HEK293 (cell line): ENCODE measurements around the gene FAM9A.

Experiments
- CTCF ChIA-PET: fragments of 350-600 bp; formaldehyde crosslinking; extraction: SDS; loops from one replicate; lab custom pipeline; 2021; ENCODE audit warnings: antibody characterized with exemption; lab: Yijun Ruan, JAX
- POLR2A ChIA-PET: fragments of 300-600 bp; formaldehyde crosslinking; extraction: SDS; loops from one replicate; lab custom pipeline; 2020; ENCODE audit warnings: antibody characterized with exemption, inconsistent platforms; lab: Yijun Ruan, JAX
- H3K27ac ChIP-seq: fragments of 200-500 bp; sonication (Bioruptor generic); 2 replicates; pipeline ENCODE4 v1.5.1; 2014; ENCODE audit warnings: low read depth, low read length, control low read depth, inconsistent platforms; ENCODE audit errors: extremely low read depth
- H3K36me3 ChIP-seq, 2 experiments: fragments of 200-500 bp in 1 of 2; sonication (Bioruptor generic) in 1 of 2; 1 replicate in 1 of 2; 2 replicates in 1 of 2; pipeline ENCODE4 v1.5.1; 2014 to 2017; ENCODE audit warnings: inconsistent platforms in 2 of 2, low read length in 2 of 2; ENCODE audit not compliant: control insufficient read depth in 2 of 2, insufficient read depth in 1 of 2
- H3K4me1 ChIP-seq: fragments of 200-500 bp; sonication (Bioruptor generic); 2 replicates; pipeline ENCODE4 v1.5.1; 2014; ENCODE audit warnings: mild to moderate bottlenecking, low read length, inconsistent platforms; ENCODE audit not compliant: control insufficient read depth, insufficient read depth
- H3K4me3 ChIP-seq: 2 replicates; pipeline ENCODE4 v1.5.1; 2011; ENCODE audit warnings: low read depth, mild to moderate bottlenecking, control low read depth, low read length, moderate library complexity
- H3K9me3 ChIP-seq: fragments of 200-500 bp; sonication (Bioruptor generic); 2 replicates; pipeline ENCODE4 v1.5.1; 2014; ENCODE audit warnings: low read depth, low read length, inconsistent platforms; ENCODE audit not compliant: control insufficient read depth, insufficient read depth
- GLI4 ChIP-seq: fragments of 450-650 bp; formaldehyde crosslinking; IDR thresholded peaks from 2 replicates; pipeline ENCODE4 v1.5.1; 2016; ENCODE audit warnings: missing biosample characterization, missing genetic modification characterization
- HOXD13 ChIP-seq: sonication (generic); formaldehyde crosslinking; IDR thresholded peaks from 2 replicates; pipeline ENCODE4 v1.8.0; 2022; ENCODE audit warnings: missing genetic modification reagents, borderline replicate concordance
- KLF7 ChIP-seq: fragments of 450-650 bp; formaldehyde crosslinking; IDR thresholded peaks from 2 replicates; pipeline ENCODE4 v1.5.1; 2016; ENCODE audit warnings: missing biosample characterization, missing genetic modification characterization, borderline replicate concordance
- KLF9 ChIP-seq: fragments of 450-650 bp; formaldehyde crosslinking; IDR thresholded peaks from 2 replicates; pipeline ENCODE4 v1.5.1; 2016; ENCODE audit warnings: missing biosample characterization, missing genetic modification characterization, low read depth
- MZF1 ChIP-seq: fragments of 450-650 bp; formaldehyde crosslinking; IDR thresholded peaks from 2 replicates; pipeline ENCODE4 v1.5.1; 2017; ENCODE audit warnings: missing biosample characterization, missing genetic modification characterization, borderline replicate concordance
- ZBTB1 ChIP-seq: fragments of 450-650 bp; formaldehyde crosslinking; IDR thresholded peaks from 2 replicates; pipeline ENCODE4 v1.5.1; 2016; ENCODE audit warnings: missing biosample characterization, missing genetic modification characterization
- ZEB2 ChIP-seq: fragments of 450-650 bp; formaldehyde crosslinking; IDR thresholded peaks from 2 replicates; pipeline ENCODE4 v1.5.1; 2016; ENCODE audit warnings: missing biosample characterization, missing genetic modification characterization
- ZNF114 ChIP-seq: fragments of 450-650 bp; formaldehyde crosslinking; IDR thresholded peaks from 2 replicates; pipeline ENCODE4 v1.5.0; 2017; ENCODE audit warnings: missing biosample characterization, missing genetic modification characterization
- ZNF155 ChIP-seq: fragments of 450-650 bp; formaldehyde crosslinking; IDR thresholded peaks from 2 replicates; pipeline ENCODE4 v1.5.1; 2016; ENCODE audit warnings: missing biosample characterization, missing genetic modification characterization
- ZNF157 ChIP-seq: fragments of 450-650 bp; formaldehyde crosslinking; IDR thresholded peaks from 2 replicates; pipeline ENCODE4 v1.5.1; 2016; ENCODE audit warnings: missing biosample characterization, missing genetic modification characterization
- ZNF169 ChIP-seq: fragments of 450-650 bp; formaldehyde crosslinking; IDR thresholded peaks from 2 replicates; pipeline ENCODE4 v1.5.1; 2016; ENCODE audit warnings: missing biosample characterization, missing genetic modification characterization
- ZNF174 ChIP-seq: fragments of 450-650 bp; formaldehyde crosslinking; IDR thresholded peaks from 2 replicates; pipeline ENCODE4 v1.5.0; 2017; ENCODE audit warnings: missing biosample characterization, mild to moderate bottlenecking, missing genetic modification characterization
- ZNF184 ChIP-seq: fragments of 450-650 bp; IDR thresholded peaks from 2 replicates; pipeline ENCODE4 v1.5.1; 2018; ENCODE audit warnings: missing biosample characterization, mild to moderate bottlenecking, missing genetic modification characterization
- ZNF19 ChIP-seq: fragments of 450-650 bp; formaldehyde crosslinking; IDR thresholded peaks from 2 replicates; pipeline ENCODE4; 2016; ENCODE audit warnings: missing biosample characterization, missing genetic modification characterization, low read depth
- ZNF214 ChIP-seq: fragments of 450-650 bp; formaldehyde crosslinking; IDR thresholded peaks from 2 replicates; pipeline ENCODE4 v1.5.1; 2017; ENCODE audit warnings: missing biosample characterization, mild to moderate bottlenecking, missing genetic modification characterization, borderline replicate concordance
- ZNF223 ChIP-seq: fragments of 450-650 bp; formaldehyde crosslinking; IDR thresholded peaks from 2 replicates; pipeline ENCODE4 v1.5.1; 2016; ENCODE audit warnings: missing biosample characterization, missing genetic modification characterization
- ZNF324 ChIP-seq: fragments of 450-650 bp; formaldehyde crosslinking; IDR thresholded peaks from 2 replicates; pipeline ENCODE4 v1.5.1; 2016; ENCODE audit warnings: missing biosample characterization, missing genetic modification characterization
- ZNF350 ChIP-seq: fragments of 450-650 bp; formaldehyde crosslinking; IDR thresholded peaks from 2 replicates; pipeline ENCODE4 v1.5.0; 2017; ENCODE audit warnings: missing biosample characterization, mild to moderate bottlenecking, missing genetic modification characterization
- ZNF404 ChIP-seq: fragments of 450-650 bp; formaldehyde crosslinking; IDR thresholded peaks from 2 replicates; pipeline ENCODE4 v1.5.1; 2017; ENCODE audit warnings: missing biosample characterization, missing genetic modification characterization
- ZNF473 ChIP-seq: fragments of 450-650 bp; formaldehyde crosslinking; IDR thresholded peaks from 2 replicates; pipeline ENCODE4 v1.5.1; 2017; ENCODE audit warnings: missing biosample characterization, missing genetic modification characterization
- ZNF501 ChIP-seq: fragments of 450-650 bp; formaldehyde crosslinking; IDR thresholded peaks from 2 replicates; pipeline ENCODE4 v1.5.1; 2016; ENCODE audit warnings: missing biosample characterization, missing genetic modification characterization
- ZNF530 ChIP-seq: fragments of 450-650 bp; formaldehyde crosslinking; IDR thresholded peaks from 2 replicates; pipeline ENCODE4 v1.5.1; 2016; ENCODE audit warnings: low read depth, missing biosample characterization, missing genetic modification characterization
- ZNF544 ChIP-seq: fragments of 450-650 bp; formaldehyde crosslinking; IDR thresholded peaks from 2 replicates; pipeline ENCODE4 v1.5.0; 2017; ENCODE audit warnings: missing biosample characterization, missing genetic modification characterization
- ZNF610 ChIP-seq: fragments of 450-650 bp; formaldehyde crosslinking; IDR thresholded peaks from 2 replicates; pipeline ENCODE4 v1.5.1; 2016; ENCODE audit warnings: missing biosample characterization, missing genetic modification characterization, borderline replicate concordance
- ZNF623 ChIP-seq: fragments of 450-650 bp; formaldehyde crosslinking; IDR thresholded peaks from 2 replicates; pipeline ENCODE4 v1.5.1; 2016; ENCODE audit warnings: missing biosample characterization, missing genetic modification characterization
- ZNF658 ChIP-seq: fragments of 450-650 bp; formaldehyde crosslinking; IDR thresholded peaks from 2 replicates; pipeline ENCODE4; 2016; ENCODE audit warnings: missing biosample characterization, missing genetic modification characterization
- ZNF701 ChIP-seq: fragments of 450-650 bp; formaldehyde crosslinking; IDR thresholded peaks from 2 replicates; pipeline ENCODE4 v1.5.1; 2016; ENCODE audit warnings: missing biosample characterization, missing genetic modification characterization
- ZNF707 ChIP-seq: fragments of 450-650 bp; formaldehyde crosslinking; IDR thresholded peaks from 2 replicates; pipeline ENCODE4 v1.5.1; 2016; ENCODE audit warnings: missing biosample characterization, missing genetic modification characterization
- ZNF777 ChIP-seq: fragments of 450-650 bp; formaldehyde crosslinking; IDR thresholded peaks from 2 replicates; pipeline ENCODE4 v1.5.1; 2017; ENCODE audit warnings: missing biosample characterization, missing genetic modification characterization, borderline replicate concordance
- TF ChIP-seq, protein P1 (sequence below): fragments of 450-650 bp; formaldehyde crosslinking; IDR thresholded peaks from 2 replicates; pipeline ENCODE4 v1.5.1; 2016; ENCODE audit warnings: missing biosample characterization, missing genetic modification characterization
- TF ChIP-seq, protein P2 (sequence below): fragments of 450-650 bp; formaldehyde crosslinking; IDR thresholded peaks from 2 replicates; pipeline ENCODE4 v1.5.1; 2017; ENCODE audit warnings: missing biosample characterization, missing genetic modification characterization
- TF ChIP-seq, protein P3 (sequence below): fragments of 450-650 bp; formaldehyde crosslinking; IDR thresholded peaks from 2 replicates; pipeline ENCODE4 v1.5.1; 2017; ENCODE audit warnings: missing biosample characterization, missing genetic modification characterization

The FAM9A gene

DNA sequence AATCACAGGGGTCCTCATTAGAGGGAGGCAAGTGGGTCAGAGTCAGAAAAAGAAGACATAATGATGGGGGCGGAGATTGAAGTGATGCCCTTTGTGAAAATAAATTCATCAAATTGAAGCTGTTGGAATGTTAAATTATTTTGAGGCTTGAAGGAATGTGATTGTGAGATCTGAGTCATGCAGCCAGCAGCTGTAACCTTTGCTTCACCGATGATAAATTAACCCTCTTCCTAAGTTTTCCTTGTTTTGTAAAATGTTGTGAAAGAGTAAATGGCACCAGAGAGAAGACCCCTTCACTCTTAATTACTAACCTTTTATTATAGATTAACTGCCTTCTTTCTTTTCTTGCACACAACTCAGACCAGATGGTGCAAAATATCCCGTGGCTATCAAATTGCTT lies 47.7 kb upstream of the FAM9A start:
- no peak overlapping the region for H3K4me3 ChIP-seq
- POLR2A ChIA-PET, result no interaction called here
- no peak for TF ChIP-seq ZNF623 (tag by site-specific recombination)
- TF ChIP-seq ZBTB1 (tag by site-specific recombination), result no peak
- TF ChIP-seq ZEB2 (tag by site-specific recombination), result no peak
- no peak for TF ChIP-seq ZNF530 (tag by site-specific recombination)
- TF ChIP-seq GLI4 (tag by site-specific recombination), result no peak
- TF ChIP-seq ZNF658, result no peak
- TF ChIP-seq KLF7, result no peak
- no peak for TF ChIP-seq ZNF777 (tag by site-specific recombination)
- TF ChIP-seq ZNF473 (tag by site-specific recombination), result no peak
- no peak for TF ChIP-seq ZNF404
- no peak for TF ChIP-seq ZNF501 (tag by site-specific recombination)
- TF ChIP-seq, all 188 proteins: peak for 0
- CTCF ChIA-PET, result interaction anchor here (1.0 kb wide), 1 partner anchor 9 kb away, joined by 3 read pairs; no protein-coding TSS in a partner anchor
- Histone ChIP-seq H3K36me3 (no peaks in the 10 kb centered on the region), H3K27ac (no peak overlapping the region), H3K9me3 (no peaks in the 10 kb centered on the region), H3K4me1 (no peaks in the 10 kb centered on the region)

DNA sequence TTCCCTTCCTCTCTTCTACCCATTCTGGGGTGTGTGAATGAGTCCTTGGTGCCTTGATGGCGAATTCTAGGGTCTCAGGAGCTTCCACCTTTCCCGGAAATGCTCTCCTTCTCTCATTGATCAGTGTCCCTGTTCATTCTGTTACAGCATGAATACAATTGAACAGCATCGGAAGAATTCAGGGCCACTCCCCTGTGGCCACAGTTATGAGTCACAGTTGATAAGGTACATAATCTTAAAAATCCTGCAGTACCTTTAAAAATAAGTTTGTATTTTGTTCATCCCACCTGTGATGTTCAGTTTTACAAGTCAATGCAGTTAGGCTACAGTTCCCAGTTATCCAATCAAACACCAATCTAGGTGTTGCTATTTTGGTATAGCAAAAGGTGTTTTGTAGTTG lies 47.3 kb upstream of the FAM9A start:
- H3K4me1 ChIP-seq, result no peaks in the 10 kb centered on the region
- TF ChIP-seq HOXD13 (no peak), ZNF530 (tag by site-specific recombination) (no peak), ZNF223 (tag by site-specific recombination) (no peak), ZNF184 (tag by site-specific recombination) (no peak), ZNF324 (tag by site-specific recombination) (no peak), MZF1 (tag by site-specific recombination) (no peak), ZNF544 (no peak), ZNF350 (no peak), ZNF157 (tag by site-specific recombination) (no peak)
- no peaks in the 10 kb centered on the region for H3K9me3 ChIP-seq
- POLR2A ChIA-PET, result no interaction called here
- H3K36me3 ChIP-seq, result no peaks in the 10 kb centered on the region
- no peak overlapping the region for H3K4me3 ChIP-seq
- no peak overlapping the region for H3K27ac ChIP-seq
- CTCF ChIA-PET, result interaction anchor here (1.0 kb wide), 1 partner anchor 10 kb away, joined by 3 read pairs; no protein-coding TSS in a partner anchor

DNA sequence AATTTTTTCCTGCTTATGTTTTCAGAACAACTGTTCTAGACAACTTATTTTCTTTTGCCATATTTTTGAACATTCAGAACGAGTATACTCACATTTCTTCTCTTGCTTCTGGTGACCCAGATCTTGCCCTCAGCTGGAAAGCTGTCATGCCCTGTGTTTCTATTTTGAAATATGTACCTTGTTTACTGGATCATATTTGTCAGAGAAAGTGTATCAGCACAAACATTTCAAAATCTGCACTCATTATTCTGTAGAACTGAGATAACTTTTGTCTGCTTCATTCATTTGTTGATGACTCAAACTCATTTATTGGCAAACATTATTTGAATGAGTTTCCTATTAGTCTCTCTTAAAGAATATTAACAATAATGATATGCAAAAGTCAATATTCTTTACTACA lies 46.2 kb upstream of the FAM9A start:
- no peaks in the 10 kb centered on the region for H3K9me3 ChIP-seq
- no peak overlapping the region for H3K4me3 ChIP-seq
- ChIA-PET POLR2A (no interaction called here), CTCF (no interaction called here)
- H3K27ac ChIP-seq, result no peak overlapping the region
- no peaks in the 10 kb centered on the region for H3K36me3 ChIP-seq
- H3K4me1 ChIP-seq, result no peaks in the 10 kb centered on the region
- no peak for TF ChIP-seq ZNF174 (tag by site-specific recombination)
- TF ChIP-seq, protein P1, sequence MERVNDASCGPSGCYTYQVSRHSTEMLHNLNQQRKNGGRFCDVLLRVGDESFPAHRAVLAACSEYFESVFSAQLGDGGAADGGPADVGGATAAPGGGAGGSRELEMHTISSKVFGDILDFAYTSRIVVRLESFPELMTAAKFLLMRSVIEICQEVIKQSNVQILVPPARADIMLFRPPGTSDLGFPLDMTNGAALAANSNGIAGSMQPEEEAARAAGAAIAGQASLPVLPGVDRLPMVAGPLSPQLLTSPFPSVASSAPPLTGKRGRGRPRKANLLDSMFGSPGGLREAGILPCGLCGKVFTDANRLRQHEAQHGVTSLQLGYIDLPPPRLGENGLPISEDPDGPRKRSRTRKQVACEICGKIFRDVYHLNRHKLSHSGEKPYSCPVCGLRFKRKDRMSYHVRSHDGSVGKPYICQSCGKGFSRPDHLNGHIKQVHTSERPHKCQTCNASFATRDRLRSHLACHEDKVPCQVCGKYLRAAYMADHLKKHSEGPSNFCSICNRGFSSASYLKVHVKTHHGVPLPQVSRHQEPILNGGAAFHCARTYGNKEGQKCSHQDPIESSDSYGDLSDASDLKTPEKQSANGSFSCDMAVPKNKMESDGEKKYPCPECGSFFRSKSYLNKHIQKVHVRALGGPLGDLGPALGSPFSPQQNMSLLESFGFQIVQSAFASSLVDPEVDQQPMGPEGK (tag by site-specific recombination), result no peak
- TF ChIP-seq, protein P2, sequence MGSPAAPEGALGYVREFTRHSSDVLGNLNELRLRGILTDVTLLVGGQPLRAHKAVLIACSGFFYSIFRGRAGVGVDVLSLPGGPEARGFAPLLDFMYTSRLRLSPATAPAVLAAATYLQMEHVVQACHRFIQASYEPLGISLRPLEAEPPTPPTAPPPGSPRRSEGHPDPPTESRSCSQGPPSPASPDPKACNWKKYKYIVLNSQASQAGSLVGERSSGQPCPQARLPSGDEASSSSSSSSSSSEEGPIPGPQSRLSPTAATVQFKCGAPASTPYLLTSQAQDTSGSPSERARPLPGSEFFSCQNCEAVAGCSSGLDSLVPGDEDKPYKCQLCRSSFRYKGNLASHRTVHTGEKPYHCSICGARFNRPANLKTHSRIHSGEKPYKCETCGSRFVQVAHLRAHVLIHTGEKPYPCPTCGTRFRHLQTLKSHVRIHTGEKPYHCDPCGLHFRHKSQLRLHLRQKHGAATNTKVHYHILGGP, result no peak
- no peak for TF ChIP-seq ZNF404
- no peak for TF ChIP-seq ZNF707 (tag by site-specific recombination)
- no peak for TF ChIP-seq KLF9 (tag by site-specific recombination)
- TF ChIP-seq ZNF19 (tag by site-specific recombination), result no peak
- TF ChIP-seq, protein P3, sequence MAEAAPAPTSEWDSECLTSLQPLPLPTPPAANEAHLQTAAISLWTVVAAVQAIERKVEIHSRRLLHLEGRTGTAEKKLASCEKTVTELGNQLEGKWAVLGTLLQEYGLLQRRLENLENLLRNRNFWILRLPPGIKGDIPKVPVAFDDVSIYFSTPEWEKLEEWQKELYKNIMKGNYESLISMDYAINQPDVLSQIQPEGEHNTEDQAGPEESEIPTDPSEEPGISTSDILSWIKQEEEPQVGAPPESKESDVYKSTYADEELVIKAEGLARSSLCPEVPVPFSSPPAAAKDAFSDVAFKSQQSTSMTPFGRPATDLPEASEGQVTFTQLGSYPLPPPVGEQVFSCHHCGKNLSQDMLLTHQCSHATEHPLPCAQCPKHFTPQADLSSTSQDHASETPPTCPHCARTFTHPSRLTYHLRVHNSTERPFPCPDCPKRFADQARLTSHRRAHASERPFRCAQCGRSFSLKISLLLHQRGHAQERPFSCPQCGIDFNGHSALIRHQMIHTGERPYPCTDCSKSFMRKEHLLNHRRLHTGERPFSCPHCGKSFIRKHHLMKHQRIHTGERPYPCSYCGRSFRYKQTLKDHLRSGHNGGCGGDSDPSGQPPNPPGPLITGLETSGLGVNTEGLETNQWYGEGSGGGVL, result no peak
- TF ChIP-seq ZNF610 (tag by site-specific recombination), result no peak
- no peak for TF ChIP-seq ZNF214
- no peak for TF ChIP-seq ZNF155 (tag by site-specific recombination)
- no peak for TF ChIP-seq ZNF701 (tag by site-specific recombination)
- no peak for TF ChIP-seq ZNF169 (tag by site-specific recombination)
- no peak for TF ChIP-seq ZNF114 (tag by site-specific recombination)
